Measurements from ENCODE around the gene UXS1.

- TF ChIP-seq CTCF (IDR thresholded peaks at IDR 0.05): no peak
- TF ChIP-seq EZH2 (IDR thresholded peaks at IDR 0.05): no peak
- TF ChIP-seq EZH2phosphoT487 (IDR thresholded peaks at IDR 0.05): no peak
These were observed 76.0 kb downstream of the UXS1 start for GRCh38 chr2:106117882-106118684.

Data from neural progenitor cell (in vitro differentiated cells).